NCI-H748 (cell line): Measurements from ENCODE around the gene OR6V1.
"Not testable (repeated sequence)": the region's sequence is repeated elsewhere in the genome, so short reads cannot be mapped to it uniquely, and the experiment has no call there.

Source experiments
- DNase-seq: peaks from one replicate; lab custom pipeline; 2025; ENCODE audit not compliant: unreplicated experiment; lab: John Stamatoyannopoulos, UW

OR6V1 gene

GRCh38 chr7:143042159-143042789 lies 9.9 kb upstream of the OR6V1 start:
- no peak for DNase-seq

GRCh38 chr7:143042790-143043271 lies 9.3 kb upstream of the OR6V1 start:
- no peak for DNase-seq

GRCh38 chr7:143043391-143043790 lies 8.8 kb upstream of the OR6V1 start:
- DNase-seq, result no peak

DNA sequence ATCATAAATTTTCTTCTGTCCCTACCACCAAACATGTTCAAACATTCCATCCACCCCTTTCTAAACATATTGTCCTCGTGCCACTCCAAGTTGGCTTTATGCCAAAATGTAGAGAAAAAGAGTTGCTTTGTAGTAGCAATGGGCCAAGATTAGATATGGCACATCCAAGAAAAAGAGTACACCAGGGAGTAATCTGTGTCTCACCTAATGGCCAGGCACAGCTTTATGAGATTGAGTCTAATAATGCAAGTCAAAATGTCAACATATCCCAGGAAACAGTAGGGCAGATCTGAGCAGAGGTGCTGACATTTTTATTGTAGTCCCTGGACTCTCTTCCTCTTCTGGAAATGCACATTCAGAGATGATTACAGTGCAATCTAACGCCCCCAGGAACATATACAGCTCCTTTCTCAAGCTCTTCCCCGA lies 5.7 kb upstream of the OR6V1 start:
- DNase-seq, result peak; percentile 52

- DNase-seq, result no peak
These were observed 4.8 kb upstream of the OR6V1 start for GRCh38 chr7:143047326-143047725.

GRCh38 chr7:143048827-143049226 lies 3.3 kb upstream of the OR6V1 start:
- no peak for DNase-seq

DNA sequence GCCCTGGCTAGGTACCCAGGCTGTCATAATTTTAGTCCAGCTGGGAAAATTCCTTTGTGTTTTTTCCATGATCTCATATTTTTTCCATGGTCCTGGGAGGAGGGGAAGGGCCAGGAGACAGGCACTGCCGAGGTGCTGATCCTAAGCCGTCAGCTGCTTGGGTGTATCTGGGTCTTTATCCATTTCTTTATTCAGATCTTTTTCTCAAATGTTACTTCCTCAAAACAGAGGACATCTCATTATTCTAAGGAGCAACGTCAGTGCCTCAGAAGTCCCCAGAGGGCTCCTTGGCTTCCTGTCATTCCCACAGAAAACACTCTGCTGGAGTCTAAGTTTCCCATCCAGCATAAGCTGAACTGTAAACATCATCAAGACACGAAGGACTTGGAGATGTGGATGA lies 2.8 kb upstream of the OR6V1 start:
- DNase-seq, result no peak

DNA sequence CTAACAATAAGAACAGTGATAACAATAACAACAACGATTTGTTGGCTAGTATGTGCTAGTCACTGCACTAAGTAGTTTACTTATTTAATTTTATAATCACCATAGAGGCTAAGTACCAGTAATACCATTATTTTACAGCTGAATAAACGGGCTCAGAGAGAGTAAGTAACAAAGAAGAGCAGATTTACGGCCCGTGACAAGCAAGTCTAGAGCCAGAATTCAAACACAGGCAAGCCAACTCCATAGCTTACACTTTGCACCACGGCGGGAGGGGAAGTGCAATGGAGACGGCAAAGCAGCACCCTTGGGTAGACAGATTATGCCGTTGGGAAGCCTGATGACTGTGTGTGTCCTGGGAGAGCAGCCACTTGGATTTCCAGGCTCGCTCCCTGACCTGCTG lies 1.2 kb upstream of the OR6V1 start:
- peak; percentile 35 for DNase-seq

- DNase-seq, result no peak
These were observed 2.5 kb downstream of the OR6V1 start for GRCh38 chr7:143054621-143055020.

DNA sequence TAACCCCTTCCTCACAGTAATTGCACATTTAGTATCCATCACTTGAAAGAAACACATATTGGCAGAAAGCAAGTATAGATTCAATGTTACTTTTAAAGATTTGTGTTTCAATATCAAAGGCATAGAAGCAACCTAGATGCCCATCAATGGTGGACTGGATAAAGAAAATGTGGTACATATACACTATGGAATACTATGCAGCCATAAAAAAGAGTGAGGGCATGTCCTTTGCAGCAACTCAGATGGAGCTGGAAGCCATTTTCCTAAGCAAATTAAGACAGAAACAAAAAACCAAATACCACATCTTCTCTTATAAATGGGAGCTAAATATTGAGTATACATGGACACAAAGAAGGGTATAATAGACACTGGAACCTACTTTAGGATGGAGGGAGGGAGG lies 3.6 kb downstream of the OR6V1 start:
- no peak for DNase-seq

- DNase-seq, result no peak
These were observed 11.6 kb downstream of the OR6V1 start for GRCh38 chr7:143063741-143064140.

- no peak for DNase-seq
These were observed 16.3 kb downstream of the OR6V1 start for GRCh38 chr7:143068446-143068845.

DNA sequence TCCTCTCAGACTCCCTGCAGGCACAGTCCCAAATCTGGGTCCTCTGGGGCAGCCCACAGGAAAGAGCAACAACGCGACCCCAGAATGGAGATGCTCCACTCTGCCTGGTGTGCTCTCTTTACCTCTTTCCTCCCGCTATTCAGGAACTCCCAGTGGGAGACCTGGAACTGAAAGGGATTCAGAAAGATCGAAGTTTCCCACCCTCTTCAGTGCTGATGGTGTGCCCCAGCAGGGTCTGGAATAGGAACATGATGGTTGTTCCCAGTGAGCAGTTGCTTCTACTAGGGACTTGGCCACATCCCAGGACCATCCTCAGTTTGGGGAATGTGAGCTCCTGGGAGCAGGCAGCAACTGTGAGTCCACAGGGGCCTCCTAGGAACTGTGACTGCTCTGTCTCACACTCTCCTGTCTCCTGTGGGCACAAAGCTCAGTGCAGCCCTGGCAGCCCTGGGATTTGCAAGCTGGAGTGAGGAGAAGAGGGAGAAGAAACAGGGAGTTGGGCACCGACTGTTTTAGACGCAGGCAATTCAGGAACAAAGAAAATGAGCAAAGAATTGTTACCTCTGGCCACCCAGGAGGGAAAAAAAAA lies 17.9 kb downstream of the OR6V1 start:
- DNase-seq, result no peak

DNA sequence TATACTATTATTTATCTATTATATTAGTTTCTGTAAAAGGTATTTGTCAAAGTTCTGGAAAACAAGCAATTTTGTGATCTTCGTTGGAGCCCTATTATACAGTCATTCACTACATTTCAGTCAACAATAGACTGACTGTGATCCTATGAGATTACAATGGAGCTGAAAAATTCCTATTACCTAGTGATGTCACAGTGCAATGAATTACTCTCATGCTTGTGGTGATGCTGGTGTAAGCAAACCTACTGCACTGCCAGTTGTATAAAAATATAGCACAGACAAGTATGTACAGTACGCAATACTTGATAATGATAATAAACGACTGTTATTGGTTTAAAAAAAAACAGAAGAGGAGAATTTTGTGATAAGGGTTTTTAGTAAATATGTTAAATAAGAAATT lies 21.4 kb downstream of the OR6V1 start:
- DNase-seq, result no peak

DNA sequence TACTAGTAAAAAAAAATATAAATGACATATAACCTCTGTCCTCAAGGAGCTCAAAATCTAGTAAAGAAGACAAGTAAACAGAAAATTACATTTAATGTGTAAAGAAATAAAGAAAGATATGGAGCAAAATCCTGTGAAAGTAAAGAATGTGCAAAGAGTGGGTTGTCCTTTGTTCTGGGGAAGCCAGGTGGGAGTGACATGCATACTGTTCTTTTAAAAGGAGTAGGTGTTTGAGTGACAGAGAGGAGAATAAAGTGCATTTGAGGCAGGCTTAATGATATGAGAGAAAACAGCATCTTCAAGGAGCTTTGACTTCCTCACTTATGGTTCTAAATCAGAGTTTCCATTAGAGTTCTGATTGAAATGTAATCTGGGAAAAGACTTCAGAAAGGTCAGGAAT lies 22.0 kb downstream of the OR6V1 start:
- DNase-seq, result no peak

DNA sequence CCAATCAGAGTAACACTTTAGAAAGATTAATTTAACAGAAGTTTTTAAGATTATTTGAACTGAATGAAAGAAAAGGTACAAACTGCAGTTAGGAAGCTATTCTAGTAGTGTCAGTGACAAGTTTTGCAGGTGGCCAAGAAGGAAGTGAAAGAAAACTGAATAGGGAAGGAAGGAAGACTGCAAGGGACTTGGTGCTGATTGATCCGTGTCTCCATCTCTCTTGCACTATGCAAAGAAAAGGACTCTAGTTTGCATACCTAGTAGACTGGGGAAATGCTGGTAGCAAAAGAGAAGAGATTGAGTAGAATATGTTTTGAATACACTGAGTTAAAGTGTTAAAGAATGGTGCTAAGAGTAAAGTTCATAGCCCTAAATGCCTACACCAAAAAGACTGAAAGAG lies 33.0 kb downstream of the OR6V1 start:
- DNase-seq, result no peak

- not testable (repeated sequence) for DNase-seq
These were observed 33.5 kb downstream of the OR6V1 start for GRCh38 chr7:143085610-143086009.

DNA sequence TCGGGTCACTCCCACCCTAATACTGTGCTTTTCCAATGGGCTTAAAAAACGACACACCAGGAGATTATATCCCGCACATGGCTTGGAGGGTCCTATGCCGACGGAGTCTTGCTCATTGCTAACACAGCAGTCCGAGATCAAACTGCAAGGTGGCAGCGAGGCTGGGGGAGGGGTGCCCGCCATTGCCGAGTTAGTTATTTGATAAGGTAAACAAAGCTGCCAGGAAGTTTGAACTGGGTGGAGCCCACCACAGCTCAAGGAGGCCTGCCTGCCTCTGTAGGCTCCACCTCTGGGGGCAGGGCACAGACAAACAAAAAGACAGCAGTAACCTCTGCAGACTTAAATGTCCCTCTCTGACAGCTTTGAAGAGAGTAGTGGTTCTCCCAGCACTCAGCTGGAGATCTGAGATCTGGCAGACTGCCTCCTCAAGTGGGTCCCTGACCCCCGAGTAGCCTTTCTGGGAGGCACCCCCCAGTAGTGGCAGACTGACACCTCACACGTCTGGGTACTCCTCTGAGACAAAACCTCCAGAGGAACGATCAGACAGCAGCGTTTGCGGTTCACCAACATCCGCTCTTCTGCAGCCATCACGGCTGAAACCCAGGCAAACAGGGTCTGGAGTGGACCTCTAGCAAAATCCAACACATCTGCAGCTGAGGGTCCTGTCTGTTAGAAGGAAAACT lies 36.5 kb downstream of the OR6V1 start:
- DNase-seq, result not testable (repeated sequence)

DNA sequence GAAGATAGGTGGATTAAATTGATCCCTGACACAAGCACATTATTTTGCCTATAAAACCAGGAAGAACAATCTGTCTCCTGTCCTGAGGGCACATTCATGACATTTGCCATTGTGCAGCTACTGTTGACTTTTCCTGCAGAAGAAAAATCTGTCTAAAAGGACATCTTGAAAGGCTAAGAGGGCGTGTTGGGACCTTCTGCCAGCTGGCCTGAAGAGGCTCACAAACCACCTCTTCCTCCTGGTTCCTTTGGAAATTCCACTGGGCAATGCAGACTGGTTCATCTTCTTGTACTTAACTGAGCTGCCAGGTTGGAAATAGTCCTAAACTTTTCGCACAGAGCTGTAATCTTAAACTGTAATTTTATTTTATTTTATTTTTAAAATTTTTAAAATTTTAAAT lies 44.0 kb downstream of the OR6V1 start:
- DNase-seq, result no peak

- not testable (repeated sequence) for DNase-seq
These were observed 47.4 kb downstream of the OR6V1 start for GRCh38 chr7:143099579-143099978.
